DOHH2 (cell line): Measurements from ENCODE around the gene UVRAG.

Source experiments
- EZH2phosphoT487 ChIP-seq: fragments of 200-600 bp; sonication (generic); IDR thresholded peaks from 2 replicates; pipeline ENCODE4 v1.6.1; 2017; ENCODE audit warnings: borderline replicate concordance, mild to moderate bottlenecking, antibody characterized with exemption, low read length, moderate library complexity, mixed read lengths
- TF ChIP-seq, protein P1 (sequence below): fragments of 200-600 bp; sonication (generic); IDR thresholded peaks from one replicate; pipeline ENCODE4 v1.5.1; 2014; ENCODE audit warnings: antibody characterized with exemption, mild to moderate bottlenecking, low read depth, low read length; ENCODE audit not compliant: poor library complexity, severe bottlenecking

DNA sequence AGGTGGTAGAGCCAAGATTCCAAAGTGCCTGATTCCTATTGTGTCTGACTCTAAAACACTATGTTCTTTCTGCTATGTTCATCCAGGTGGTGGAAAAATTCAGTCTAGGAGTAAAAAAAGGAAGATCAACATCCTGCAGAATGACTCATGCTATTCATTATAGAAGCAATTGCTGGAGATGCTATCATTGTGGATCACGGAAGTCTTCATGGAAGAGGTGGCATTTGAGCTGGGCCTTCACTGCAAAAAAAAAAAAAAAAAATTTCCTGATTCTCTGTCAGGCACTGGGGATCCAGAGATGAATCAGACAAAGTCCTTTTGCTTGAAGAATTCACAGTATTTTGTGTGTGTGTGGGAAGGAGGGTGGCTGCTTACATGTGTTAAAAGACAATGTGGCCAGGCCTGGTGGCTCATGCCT lies 1.4 kb upstream of the UVRAG start:
- TF ChIP-seq, protein P1, sequence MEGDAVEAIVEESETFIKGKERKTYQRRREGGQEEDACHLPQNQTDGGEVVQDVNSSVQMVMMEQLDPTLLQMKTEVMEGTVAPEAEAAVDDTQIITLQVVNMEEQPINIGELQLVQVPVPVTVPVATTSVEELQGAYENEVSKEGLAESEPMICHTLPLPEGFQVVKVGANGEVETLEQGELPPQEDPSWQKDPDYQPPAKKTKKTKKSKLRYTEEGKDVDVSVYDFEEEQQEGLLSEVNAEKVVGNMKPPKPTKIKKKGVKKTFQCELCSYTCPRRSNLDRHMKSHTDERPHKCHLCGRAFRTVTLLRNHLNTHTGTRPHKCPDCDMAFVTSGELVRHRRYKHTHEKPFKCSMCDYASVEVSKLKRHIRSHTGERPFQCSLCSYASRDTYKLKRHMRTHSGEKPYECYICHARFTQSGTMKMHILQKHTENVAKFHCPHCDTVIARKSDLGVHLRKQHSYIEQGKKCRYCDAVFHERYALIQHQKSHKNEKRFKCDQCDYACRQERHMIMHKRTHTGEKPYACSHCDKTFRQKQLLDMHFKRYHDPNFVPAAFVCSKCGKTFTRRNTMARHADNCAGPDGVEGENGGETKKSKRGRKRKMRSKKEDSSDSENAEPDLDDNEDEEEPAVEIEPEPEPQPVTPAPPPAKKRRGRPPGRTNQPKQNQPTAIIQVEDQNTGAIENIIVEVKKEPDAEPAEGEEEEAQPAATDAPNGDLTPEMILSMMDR, result no peak
- no peak for TF ChIP-seq EZH2phosphoT487
